ENCODE data around the gene DNAH14. TPM values are rescaled to one million over a fixed set of nuclear protein-coding genes. Genes with fewer than 3 reads are reported as not detected.

DNAH14 gene
- total RNA-seq, 1 donor from 2014 or later = 4.8 TPM

DNA sequence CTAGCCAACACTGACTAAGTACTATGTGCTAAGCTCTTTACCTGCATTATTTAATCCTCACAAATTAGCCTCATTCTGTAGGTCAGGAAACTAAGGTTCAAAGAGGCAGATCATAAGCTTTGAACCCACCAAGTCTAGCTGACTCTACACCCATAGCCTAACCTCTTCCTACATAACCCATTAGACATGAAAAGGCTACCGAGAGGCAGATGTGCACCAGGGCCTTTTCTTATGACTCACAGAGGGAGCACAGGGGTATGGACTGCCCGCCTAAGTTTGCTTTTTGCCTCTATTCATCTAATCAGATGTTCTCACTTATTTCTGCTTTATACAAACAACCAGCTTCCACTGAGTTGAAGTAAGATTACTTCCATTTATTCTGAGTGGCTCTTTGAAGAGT, 466.9 kb downstream of the DNAH14 start:
- no peak for DNase-seq (ENCODE audit: low spot score)

DNA sequence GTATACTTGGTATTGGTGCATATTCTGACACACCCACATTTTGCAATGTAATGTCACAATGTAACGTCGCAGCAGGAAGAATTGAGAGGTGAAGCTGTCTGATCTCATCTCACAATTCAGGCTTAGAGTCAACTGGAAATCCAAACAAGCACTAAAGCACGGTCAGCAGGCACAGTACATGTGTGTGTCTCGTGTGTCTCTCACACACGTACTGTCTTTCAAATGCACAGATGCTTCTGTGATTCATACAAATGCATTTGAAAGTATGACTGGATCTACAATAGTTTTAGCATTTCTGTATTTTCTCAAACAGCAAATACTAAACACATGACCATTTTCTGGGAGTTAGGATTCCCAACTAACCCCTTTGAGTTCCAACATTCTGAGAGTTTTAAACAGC, 471.5 kb downstream of the DNAH14 start:
- DNase-seq (ENCODE audit: low spot score) = no peak

DNA sequence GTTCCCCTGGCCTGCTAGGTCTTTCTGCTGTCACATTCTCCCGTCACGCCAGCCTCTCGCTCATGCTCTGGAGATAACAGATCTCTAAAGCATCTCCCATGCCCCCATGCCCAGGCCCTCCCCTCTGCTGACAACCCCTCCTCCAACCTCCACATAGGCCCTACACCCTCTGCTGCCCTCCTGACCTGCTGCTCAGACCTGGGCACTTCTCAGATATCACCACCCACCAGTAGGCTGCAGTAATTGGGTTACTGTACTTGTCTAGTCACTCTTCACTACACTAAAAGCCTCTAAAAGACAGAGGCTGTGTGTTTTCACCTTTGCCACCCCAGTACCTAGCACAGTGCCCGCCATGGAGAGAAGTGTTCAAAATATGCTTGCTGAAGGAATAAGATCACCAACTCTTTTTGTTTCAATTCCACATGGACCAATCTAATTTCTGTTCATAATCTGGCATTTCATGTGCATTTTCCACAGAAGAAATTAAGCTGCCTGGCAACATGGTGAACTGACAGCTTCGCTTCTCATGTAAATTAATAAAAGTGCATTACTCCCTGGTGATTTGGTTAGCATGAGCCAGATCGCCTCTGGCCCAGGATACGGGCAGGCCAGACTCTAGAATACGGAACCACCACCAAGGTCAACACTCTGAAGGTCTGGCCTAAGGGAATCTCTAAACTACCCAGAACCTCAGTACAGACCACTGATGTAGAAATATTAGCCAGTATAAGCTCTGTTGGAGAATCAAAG, 477.7 kb downstream of the DNAH14 start:
- DNase-seq (ENCODE audit: low spot score) = no peak

DNA sequence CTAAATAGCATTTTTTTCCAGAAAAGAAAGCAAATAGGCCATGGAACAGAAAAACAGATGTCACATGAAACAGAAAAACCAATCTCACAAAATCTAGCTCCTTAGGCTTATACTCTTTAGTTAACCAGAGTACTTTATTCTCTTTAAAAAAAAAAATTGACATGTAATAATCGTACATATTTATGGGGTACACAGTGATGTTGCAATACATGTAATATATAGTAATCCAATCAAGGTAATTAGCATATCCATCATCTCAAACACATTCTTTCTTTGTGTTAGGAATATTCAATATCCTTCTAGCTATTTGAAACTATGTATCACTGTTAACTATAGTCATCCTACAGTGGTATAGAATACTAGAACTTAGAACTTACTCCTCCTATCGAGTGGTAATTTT, 478.3 kb downstream of the DNAH14 start:
- DNase-seq (ENCODE audit: low spot score) = no peak

DNA sequence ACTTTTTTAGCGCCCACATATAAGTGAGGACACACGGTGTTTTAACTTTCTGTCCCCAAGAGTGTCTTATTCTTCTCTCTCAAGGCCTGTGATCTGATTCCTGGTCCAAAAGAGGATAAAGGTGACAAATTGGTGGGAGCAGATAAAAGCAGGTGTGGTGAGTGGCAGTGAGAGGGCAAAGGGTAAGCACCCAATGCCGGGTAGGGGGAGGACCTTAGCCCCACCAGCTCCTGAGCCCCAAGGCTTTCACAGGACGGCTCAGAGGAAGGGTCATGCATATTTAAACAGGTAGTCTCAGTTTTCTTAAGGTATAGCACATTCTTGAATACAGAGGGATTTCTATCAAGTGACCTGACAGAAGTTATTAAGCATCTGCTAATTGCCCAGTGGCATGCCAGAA, 478.8 kb downstream of the DNAH14 start:
- no peak for DNase-seq (ENCODE audit: low spot score)

DNA sequence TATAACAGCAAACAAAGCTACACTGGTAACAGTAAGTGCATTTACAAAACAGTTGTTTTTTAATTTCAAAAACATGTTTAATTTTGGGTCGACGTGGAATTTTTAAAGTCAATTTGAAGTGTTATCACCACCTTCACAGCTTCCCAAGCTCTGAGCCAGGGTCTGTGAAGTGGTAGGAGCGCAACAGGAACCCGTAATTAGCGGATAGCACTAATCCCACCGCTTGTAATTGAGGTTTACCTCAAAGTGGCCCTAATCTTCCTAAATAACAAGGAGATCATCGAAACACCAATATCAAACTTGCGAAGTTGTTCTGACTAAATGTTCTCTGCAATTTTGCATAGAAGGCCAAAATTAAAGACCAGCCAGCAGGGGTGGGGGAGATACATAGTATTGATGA, 479.6 kb downstream of the DNAH14 start:
- DNase-seq (ENCODE audit: low spot score) = no peak

DNA sequence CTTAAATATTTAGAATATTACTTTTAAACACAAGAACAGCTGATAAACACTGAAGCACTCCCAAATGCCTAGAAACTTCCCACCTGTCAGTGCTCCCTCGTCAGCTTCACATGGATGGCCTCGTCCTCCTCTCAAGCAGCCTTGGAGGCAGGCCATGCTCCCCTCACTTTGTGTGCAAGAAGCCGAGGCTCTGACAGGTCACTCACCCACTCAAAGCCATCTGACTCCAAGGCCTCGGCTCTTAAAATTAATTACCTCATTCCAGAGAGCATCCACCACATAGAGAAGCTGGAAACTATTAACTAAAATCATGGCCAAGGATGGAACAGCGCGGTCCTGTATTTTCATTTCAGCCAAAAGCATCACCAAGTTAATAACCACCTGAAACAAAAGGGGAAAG, 480.6 kb downstream of the DNAH14 start:
- DNase-seq (ENCODE audit: low spot score) = no peak

DNA sequence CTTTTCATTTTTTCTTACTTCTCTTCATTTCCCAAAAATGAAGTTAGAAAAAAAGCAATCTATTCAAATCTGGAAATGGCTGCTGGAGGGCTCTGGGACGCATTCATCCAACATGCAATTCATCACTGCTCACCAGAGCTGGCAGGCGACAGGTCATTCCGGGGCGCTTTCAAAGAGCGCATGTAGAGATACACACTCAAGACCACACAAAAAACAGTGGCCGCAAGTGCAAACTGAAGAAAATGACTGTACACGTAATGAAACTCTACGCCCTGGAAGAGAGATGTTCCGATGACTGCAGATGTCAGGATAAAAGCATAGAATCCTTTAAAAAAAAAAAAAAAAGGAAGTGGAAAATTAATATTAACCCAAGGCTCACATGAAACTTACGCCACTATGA, 482.8 kb downstream of the DNAH14 start:
- DNase-seq (ENCODE audit: low spot score) = no peak

DNA sequence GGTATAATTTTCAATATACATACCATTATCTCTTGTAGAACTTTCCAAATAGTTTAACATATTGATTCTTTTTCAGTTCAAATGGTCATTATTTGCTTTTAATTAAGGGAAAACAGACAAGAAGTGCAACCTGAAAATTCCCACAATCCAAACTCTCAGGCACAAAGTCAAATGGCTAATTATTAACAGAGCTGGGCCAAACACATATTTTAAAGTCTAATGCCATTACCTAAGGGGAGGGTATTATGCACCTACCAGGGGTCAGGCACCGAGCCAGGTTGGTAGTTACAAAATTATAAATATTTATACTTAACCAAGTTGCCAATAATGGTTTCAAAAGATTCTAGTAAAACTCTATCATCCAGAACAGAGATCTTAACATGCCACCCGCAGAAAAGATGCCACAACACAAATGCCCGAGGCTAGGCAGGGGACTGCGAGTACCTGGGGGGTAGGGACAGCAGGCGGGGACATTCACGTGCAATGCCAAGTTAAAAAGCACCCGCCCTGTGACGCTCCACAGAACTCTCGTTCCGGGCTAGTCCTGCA, 483.4 kb downstream of the DNAH14 start:
- no peak for DNase-seq (ENCODE audit: low spot score)

DNA sequence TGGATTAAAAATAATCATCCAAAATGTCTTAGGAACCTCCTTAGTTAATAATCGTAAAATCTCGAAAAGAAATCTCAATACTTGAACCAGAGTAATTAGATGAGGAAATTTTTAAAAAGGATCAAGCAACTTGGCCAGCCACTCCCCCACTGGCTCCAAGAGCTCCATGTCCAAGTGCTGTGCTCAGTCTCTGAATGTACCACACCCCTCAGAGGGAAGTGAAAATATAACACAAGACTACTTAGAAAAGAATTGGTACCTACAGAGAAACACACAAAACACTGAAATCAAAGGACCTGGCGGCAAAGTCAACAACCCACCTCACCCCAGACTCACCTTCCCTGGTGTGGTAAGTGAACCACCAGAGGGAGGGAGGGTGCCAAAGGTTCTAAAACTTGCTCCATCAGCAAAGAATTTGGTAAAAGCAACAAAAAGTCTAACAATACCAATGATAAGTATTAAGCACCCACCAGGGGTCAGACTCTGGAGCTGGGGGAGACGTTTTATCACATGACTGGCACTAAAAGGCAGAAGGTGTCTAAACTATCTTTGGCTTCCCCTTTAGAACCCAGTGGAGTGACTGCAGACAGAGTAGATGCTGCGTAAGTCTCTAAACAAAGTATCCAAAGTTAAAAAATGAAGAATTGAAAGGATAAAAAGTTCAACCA, 484.4 kb downstream of the DNAH14 start:
- no peak for DNase-seq (ENCODE audit: low spot score)

DNA sequence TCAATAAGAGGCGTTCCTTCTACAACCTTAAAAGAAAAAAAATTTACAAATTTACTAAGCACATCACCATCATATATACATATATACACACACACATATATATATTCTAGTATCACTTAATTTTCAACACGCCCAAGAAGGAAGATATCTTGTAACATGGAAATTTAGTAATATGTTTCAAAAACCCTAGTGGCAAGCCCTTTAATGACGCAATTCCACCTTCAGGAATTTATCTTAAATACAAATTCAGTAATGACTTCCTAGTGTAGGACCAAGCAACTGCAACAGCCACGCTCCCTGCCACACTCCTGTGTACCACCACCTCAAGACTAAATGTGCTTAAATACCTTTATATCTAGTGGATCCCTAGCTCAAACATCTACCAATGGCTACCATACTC, 485.8 kb downstream of the DNAH14 start:
- DNase-seq (ENCODE audit: low spot score) = no peak

DNA sequence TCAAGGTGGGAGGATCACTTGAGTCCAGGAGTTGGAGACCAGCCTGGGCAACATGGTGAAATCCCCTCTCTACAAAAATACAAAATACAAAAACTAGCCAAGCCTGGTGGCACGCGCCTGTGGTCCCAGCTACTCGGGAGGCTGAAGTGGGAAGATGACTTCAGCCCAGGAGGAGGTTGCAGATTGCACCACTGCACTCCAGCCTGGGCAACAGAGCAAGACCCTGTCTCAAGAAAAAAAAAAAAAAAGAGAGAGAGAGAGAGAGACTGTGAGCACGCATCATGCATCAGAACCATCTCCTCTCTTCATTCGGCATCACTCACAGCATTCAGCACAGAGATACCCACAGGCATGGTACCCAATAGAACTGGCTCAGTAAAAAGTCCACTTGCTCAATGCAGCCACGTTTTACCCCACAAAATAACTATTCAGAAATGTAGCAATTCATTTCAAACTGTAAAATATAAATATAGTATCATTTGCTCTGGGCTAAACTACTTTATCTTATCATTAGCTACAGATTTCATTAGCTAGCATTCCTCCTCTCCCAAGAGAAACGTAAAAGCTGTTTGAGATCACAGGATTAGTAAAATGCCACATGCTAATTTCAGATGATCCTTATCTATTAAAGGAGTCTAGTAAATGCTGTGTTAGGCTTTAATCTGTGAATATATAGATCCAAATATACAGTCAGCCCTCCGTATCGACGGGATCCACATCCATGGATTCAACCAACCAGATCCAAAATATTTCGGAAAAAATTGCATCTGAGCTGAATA, 486.7 kb downstream of the DNAH14 start:
- no peak for DNase-seq (ENCODE audit: low spot score)

DNA sequence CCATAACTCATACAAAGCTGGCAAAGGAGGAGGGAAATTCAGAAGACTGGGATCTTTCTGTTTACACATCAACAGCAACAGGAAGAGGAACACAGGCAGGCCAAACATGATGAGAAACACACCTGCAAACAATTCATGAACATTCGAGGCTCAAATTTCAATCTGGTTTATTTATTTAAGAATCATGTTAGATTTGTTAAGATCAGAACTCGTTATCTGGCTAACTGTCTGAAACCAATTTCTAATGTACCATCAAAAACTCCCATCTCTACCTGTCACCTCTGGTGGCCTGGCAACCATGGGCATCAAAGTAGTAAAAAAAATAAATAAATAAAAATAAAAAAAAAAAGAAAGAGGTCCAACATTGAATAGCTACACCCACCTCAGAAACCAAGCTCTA, 488.6 kb downstream of the DNAH14 start:
- DNase-seq (ENCODE audit: low spot score) = no peak

DNA sequence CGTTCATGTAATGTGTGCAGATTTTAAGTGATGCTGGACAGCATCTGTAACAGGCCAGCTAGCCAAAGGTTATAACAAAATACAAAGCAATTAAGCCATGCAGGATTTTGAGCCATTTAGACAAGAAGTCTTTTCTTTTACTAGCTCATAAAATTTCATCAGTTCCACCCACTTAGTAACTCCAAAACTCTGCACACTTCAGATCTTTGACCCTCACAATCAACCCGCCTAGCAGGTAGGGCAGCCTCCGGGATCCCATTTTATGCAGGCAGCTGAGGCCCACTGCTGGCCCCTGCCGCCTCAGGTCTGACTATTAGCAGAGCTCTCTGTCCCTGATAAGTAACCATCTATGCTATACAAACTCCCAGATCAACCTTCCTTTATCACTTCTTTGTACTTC, 489.1 kb downstream of the DNAH14 start:
- no peak for DNase-seq (ENCODE audit: low spot score)

DNA sequence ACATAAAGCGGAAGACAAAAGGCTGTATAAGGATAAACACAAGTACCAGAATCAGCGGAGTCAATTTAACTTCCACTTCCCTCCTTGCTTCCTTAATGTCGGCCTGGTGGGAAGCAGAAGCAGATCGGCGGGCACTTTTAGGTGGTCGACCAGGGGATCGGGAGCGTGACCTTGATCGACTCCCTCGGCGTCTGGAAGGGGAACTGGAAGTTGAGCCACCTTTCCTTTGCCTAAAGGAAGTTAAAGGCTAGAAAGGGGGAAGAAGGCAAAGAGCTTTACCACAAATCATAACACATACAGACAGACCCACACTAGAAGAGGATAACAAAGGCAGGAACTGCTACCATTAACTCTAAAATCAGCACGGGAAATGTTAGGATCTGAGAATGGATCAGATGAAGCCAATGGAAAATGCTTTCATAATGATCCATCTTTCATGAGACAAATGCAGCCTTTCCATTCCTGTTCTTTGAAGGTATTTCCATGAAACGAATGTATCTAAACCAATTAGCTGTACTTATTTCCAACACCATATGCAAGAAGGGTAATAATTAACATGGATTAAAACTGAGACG, 492.6 kb downstream of the DNAH14 start:
- DNase-seq (ENCODE audit: low spot score) = no peak

DNA sequence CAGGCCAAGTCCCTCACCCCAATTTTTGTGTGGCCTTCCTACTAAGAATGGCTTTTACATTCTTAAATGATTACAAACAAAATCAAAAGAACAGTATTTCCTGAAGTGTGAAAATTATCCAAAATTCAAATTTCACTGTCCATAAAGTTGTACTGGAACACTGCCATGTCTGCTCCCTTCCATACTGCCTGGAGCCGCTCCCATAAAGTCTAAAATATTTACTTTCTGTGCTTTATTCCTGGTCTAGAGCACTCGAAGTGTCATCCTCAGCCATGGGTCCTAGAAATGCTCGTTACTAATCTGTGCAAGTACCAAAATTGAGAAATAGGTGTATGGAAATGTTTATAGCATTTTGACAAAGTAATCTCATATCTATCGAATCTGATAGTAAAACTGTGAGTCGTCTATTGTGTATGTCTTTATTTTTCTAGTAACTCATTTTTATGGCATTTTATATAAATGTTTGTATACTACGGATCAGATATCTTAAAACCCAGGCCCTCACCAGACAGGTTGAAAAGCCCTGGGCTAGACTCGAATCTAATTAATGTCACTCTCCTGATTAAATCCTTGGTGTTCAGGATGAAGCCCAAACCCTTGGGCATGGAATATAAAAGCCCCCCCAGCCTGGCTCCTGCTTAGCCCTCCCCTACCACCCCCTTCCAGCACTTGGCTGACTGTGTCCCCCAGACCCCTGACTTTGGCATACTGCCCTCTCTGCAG, 493.5 kb downstream of the DNAH14 start:
- DNase-seq (ENCODE audit: low spot score) = no peak

DNA sequence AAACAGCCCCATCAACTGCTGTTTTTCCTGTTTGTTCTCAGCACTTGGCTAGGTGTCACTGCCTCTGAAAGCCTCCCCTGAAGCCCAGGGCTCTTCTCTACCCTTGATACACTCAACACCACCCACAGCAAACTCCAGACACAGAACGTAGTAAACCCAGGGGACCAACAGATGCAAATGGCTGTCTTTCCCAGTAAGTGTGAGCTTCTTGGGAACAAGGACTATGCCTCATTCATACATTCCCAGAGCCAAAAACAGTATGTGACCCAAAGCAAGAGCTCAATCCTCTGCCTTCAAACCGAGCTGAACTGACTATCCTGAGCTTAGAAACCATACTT, 494.0 kb downstream of the DNAH14 start:
- DNase-seq (ENCODE audit: low spot score) = no peak

DNA sequence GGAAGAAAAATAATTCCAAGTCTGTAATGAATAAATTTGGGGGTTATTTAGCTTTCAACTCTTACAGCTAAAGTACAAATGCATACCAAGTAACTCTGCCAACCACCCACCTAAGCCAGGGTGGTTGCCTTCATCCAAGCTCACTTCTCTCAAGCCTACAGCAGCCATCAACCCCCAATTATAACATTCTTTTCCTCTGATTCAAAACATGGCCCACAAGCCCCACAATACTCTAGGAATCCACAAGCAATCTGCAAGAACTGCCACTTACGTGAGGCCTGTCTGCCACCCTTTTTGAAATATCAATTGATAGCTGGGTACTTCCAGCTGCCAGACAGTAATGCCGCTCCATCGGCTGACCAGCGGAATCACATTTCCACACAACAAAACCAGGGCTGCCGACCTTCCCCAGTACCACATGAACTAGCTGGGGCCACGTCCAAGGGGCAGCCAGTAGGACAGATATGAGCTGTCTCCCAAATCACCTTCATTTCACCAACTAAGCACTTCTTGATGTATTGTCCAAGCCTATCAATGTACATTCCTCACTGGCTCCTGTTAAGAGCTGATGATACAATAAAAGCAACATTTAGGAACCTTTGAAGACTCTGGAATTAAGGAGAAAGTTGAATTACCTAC, 495.2 kb downstream of the DNAH14 start:
- DNase-seq (ENCODE audit: low spot score) = no peak

DNA sequence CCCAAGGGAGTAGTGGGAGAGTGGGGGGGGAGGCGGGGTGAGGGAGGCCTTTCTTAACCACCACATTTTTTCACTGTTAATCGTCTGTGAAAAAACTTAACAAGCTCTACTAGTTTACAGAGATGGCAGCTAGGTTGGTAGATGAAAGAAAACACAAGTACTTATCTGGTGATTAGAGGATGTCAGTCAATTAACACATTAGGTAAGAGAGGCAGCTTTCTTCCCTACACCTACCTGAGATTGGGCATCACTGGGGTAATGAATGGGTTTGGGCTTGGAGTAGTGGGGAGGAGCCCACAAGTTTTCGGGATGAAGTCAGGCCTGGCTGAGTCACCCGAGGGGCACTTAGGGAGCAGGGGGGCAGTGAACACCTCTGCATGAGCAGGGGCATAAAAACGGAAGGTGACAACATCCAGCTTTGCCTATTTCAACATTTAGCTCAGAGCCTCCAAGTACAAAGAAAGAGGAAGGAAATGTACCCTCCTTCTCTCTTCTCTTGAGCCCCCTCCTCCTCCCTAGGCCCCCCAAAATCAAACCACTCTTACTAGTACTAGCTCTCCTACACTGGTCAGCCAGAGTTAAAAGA, 495.8 kb downstream of the DNAH14 start:
- no peak for DNase-seq (ENCODE audit: low spot score)
